Thymus (tissue), 11 donors: ENCODE data around the gene APBB1IP. TPM values are rescaled to one million over a fixed set of nuclear protein-coding genes. Genes with fewer than 3 reads are reported as not detected.
"Not testable (repeated sequence)": the region's sequence is repeated elsewhere in the genome, so short reads cannot be mapped to it uniquely, and the experiment has no call there.

ENCODE experiments used
- DNase-seq, 9 donors: peaks; one replicate each; pipeline ENCODE4 v3.0.0-alpha.2; 2013; ENCODE audit warnings: low spot score in 9 of 9, low read depth in 6 of 9, missing footprints in 1 of 9
- H3K27ac ChIP-seq, 2 donors: one replicate each; pipeline ENCODE4 v1.5.1; 2013; ENCODE audit warnings: control low read depth in 1 of 2, low read depth in 1 of 2, low read length in 1 of 2, mild to moderate bottlenecking in 1 of 2, moderate library complexity in 1 of 2
- H3K27me3 ChIP-seq, 2 donors: one replicate each; pipeline ENCODE4 v1.5.1; 2013; ENCODE audit warnings: low read length in 1 of 2; ENCODE audit not compliant: control insufficient read depth in 2 of 2, insufficient read depth in 1 of 2
- H3K36me3 ChIP-seq, 2 donors: one replicate each; pipeline ENCODE4 v1.5.1; 2013; ENCODE audit warnings: low read length in 1 of 2, mild to moderate bottlenecking in 1 of 2, moderate library complexity in 1 of 2; ENCODE audit not compliant: control insufficient read depth in 2 of 2, insufficient read depth in 2 of 2
- H3K4me1 ChIP-seq, 2 donors: one replicate each; pipeline ENCODE4 v1.5.1; 2013; ENCODE audit warnings: low read length in 2 of 2; ENCODE audit not compliant: control insufficient read depth in 2 of 2, insufficient read depth in 2 of 2
- H3K4me3 ChIP-seq, 2 donors: one replicate each; pipeline ENCODE4 v1.5.1; 2013; ENCODE audit warnings: low read length in 2 of 2, control low read depth in 1 of 2, mild to moderate bottlenecking in 1 of 2
- H3K9me3 ChIP-seq, 2 donors: one replicate each; pipeline ENCODE4 v1.5.1; 2013; ENCODE audit warnings: low read length in 1 of 2, mild to moderate bottlenecking in 1 of 2; ENCODE audit not compliant: control insufficient read depth in 2 of 2, insufficient read depth in 1 of 2
- WGBS: extraction: QIAGEN DNeasy Blood & Tissue Kit; methylation state at CpG from one replicate; pipeline ENCODE4 v1.1.7; 2013; 5-methylcytosine and 5-hydroxymethylcytosine counted together
- polyA plus RNA-seq: library from polyadenylated mRNA; stranded (reverse); fragments of 200-250 nt; gene quantifications from one replicate; pipeline ENCODE4 v1.2.3, GENCODE V29; 2013
- total RNA-seq: library from RNA; stranded (reverse); fragments of 120-200 nt; gene quantifications from one replicate; pipeline ENCODE4 v1.2.4, GENCODE V29; 2013
- donor health status: healthy.

The APBB1IP gene
- total and polyA plus RNA-seq, 2 donors = 40.0 to 46.2 TPM

GRCh38 chr10:26579256-26580063 is 141.3 kb downstream of the APBB1IP start:
- no peak for DNase-seq
- 94% methylated on average over 26 of the region's 26 CpGs for WGBS

GRCh38 chr10:26586211-26586610 is 148.1 kb downstream of the APBB1IP start:
- Histone ChIP-seq H3K4me3 (no peak overlapping the region), H3K27me3 (no peaks in the 10 kb centered on the region), H3K36me3 (peaks cover 0 to 6% of the 10 kb centered on the region in 2 donors), H3K4me1 (no peaks in the 10 kb centered on the region), H3K27ac (no peak overlapping the region), H3K9me3 (no peaks in the 10 kb centered on the region)
- 94% methylated on average over 11 of the region's 11 CpGs for WGBS
- DNase-seq = no peak

More at GRCh38 chr10:26579256-26580063, 141.3 kb downstream of the APBB1IP start:
- Histone ChIP-seq H3K27me3 (no peaks in the 10 kb centered on the region), H3K9me3 (peaks cover 2 to 10% of the 10 kb centered on the region in 2 donors), H3K27ac (no peak overlapping the region), H3K4me3 (no peak overlapping the region), H3K4me1 (no peaks in the 10 kb centered on the region), H3K36me3 (peaks cover 0 to 4% of the 10 kb centered on the region in 2 donors)

- H3K4me1 ChIP-seq = no peaks in the 10 kb centered on the region
- H3K4me3 ChIP-seq = no peak overlapping the region
- no peaks in the 10 kb centered on the region for H3K27me3 ChIP-seq
- no peak overlapping the region for H3K27ac ChIP-seq
- H3K9me3 ChIP-seq = peaks cover 0 to 1% of the 10 kb centered on the region in 2 donors
- WGBS = 98% methylated on average over 12 of the region's 12 CpGs
- DNase-seq = no peak
- H3K36me3 ChIP-seq = peaks cover under 1 to 15% of the 10 kb centered on the region in 2 donors
Measured at GRCh38 chr10:26588611-26589010, 150.5 kb downstream of the APBB1IP start.

- 95% methylated on average over 5 of the region's 5 CpGs for WGBS
- H3K4me3 ChIP-seq, DNase-seq, H3K27ac ChIP-seq, H3K4me1 ChIP-seq, H3K27me3 ChIP-seq, H3K9me3 ChIP-seq: not testable (repeated sequence)
- peaks cover 6 to 19% of the 10 kb centered on the region in 2 donors for H3K36me3 ChIP-seq
Measured at GRCh38 chr10:26589813-26590212, 151.7 kb downstream of the APBB1IP start.

GRCh38 chr10:26593896-26594295 is 155.8 kb downstream of the APBB1IP start:
- H3K27ac ChIP-seq = no peak overlapping the region
- no peak for DNase-seq
- no peak overlapping the region for H3K4me3 ChIP-seq
- no peaks in the 10 kb centered on the region for H3K27me3 ChIP-seq
- 90% methylated on average over 19 of the region's 19 CpGs for WGBS
- H3K9me3 ChIP-seq = peaks cover 0 to 6% of the 10 kb centered on the region in 2 donors
- H3K36me3 ChIP-seq = peaks cover 6 to 15% of the 10 kb centered on the region in 2 donors
- peaks cover 0 to 3% of the 10 kb centered on the region in 2 donors for H3K4me1 ChIP-seq

- WGBS = 94% methylated on average over 2 of the region's 2 CpGs
- not testable (repeated sequence) for H3K9me3 ChIP-seq, DNase-seq, H3K27me3 ChIP-seq, H3K36me3 ChIP-seq, H3K4me3 ChIP-seq
- peak overlapping the region in 1 of 2 donors; percentile 93 for H3K27ac ChIP-seq
- peaks cover 9 to 15% of the 10 kb centered on the region in 2 donors for H3K4me1 ChIP-seq
Measured at GRCh38 chr10:26603283-26603682, 165.1 kb downstream of the APBB1IP start.

- Histone ChIP-seq H3K4me1 (peaks cover 9 to 15% of the 10 kb centered on the region in 2 donors), H3K27ac (peak overlapping the region; percentile 76 to 93)
- not testable (repeated sequence) for H3K36me3 ChIP-seq, H3K27me3 ChIP-seq, H3K9me3 ChIP-seq, H3K4me3 ChIP-seq
- peak in 7 of 9 donors; percentile 57 to 87 (median 68) for DNase-seq
- 51% methylated on average over 13 of the region's 13 CpGs for WGBS
Measured at GRCh38 chr10:26604320-26605093, 166.4 kb downstream of the APBB1IP start.

- not testable (repeated sequence) for H3K4me3 ChIP-seq, H3K36me3 ChIP-seq, H3K9me3 ChIP-seq, H3K27me3 ChIP-seq
- peak overlapping the region in 1 of 2 donors; percentile 83 for H3K27ac ChIP-seq
- H3K4me1 ChIP-seq = peaks cover 9 to 15% of the 10 kb centered on the region in 2 donors
- WGBS = 73% methylated on average over 4 of the region's 4 CpGs
- peak in 2 of 9 donors; percentile 36 to 69 for DNase-seq
Measured at GRCh38 chr10:26606389-26606877, 168.3 kb downstream of the APBB1IP start.
